HCT116 (cell line): ENCODE data around the gene TGFBRAP1. TPM values are rescaled to one million over a fixed set of nuclear protein-coding genes. Genes with fewer than 3 reads are reported as not detected.

Source experiments
- ATAC-seq: fragments of 200-7000 bp; cut with Tn5 transposase; 2 replicates; pipeline ENCODE4 v1.9.1; 2020; ENCODE audit warnings: mild to moderate bottlenecking, moderate library complexity
- BruUV-seq: library from RNA; stranded (reverse); fragments of 400-500 nt; replicated peaks from 2 replicates; lab custom pipeline; 2021; lab: Mats Ljungman, UMichigan
- CTCF ChIA-PET: fragments of 300-600 bp; sonication (Branson Sonifier 250); formaldehyde crosslinking; loops from one replicate; lab custom pipeline; 2021; ENCODE audit warnings: antibody characterized with exemption; lab: Charles Lee
- POLR2A ChIA-PET: fragments of 300-600, 350-600 bp; sonication (Branson Sonifier 250); formaldehyde crosslinking; loops from one replicate; lab custom pipeline; 2021; ENCODE audit warnings: antibody characterized with exemption; lab: Charles Lee
- RAD21 ChIA-PET, 2 experiments: fragments of 300-600 bp; sonication (Branson Sonifier 250); formaldehyde crosslinking; loops; one replicate each; lab custom pipeline; 2023; ENCODE audit warnings: low total read pairs in 2 of 2; ENCODE audit not compliant: uncharacterized antibody in 2 of 2, unreplicated experiment in 2 of 2, low non-redundant PET in 1 of 2; lab: Charles Lee
- DNase-seq: peaks from one replicate; pipeline ENCODE4 v3.0.0-alpha.2; 2010; ENCODE audit warnings: low read depth, low spot score
- H2AFZ ChIP-seq: fragments of 200-600 bp; shearing (Covaris generic), sonication (generic); 2 replicates; pipeline ENCODE4 v1.6.1; 2017; ENCODE audit warnings: low read depth, mixed run types, mixed read lengths, antibody characterized with exemption, low read length; ENCODE audit not compliant: poor library complexity, severe bottlenecking
- H3K27ac ChIP-seq: 2 replicates; pipeline ENCODE4 v1.5.1; 2012; ENCODE audit warnings: low read depth, low read length
- H3K27me3 ChIP-seq: fragments of 200-600 bp; sonication (generic); 2 replicates; pipeline ENCODE4 v1.6.1; 2016; ENCODE audit warnings: mixed run types, low read length, mixed read lengths; ENCODE audit not compliant: insufficient read depth
- H3K36me3 ChIP-seq, 2 experiments: fragments of 200-500 bp in 1 of 2; fragments of 200-600 bp in 1 of 2; sonication (Bioruptor generic) in 1 of 2; sonication (generic) in 1 of 2; 2 replicates each; pipeline versions ENCODE4 v1.5.1 to v1.6.1; 2014 to 2016; ENCODE audit warnings: low read length in 2 of 2, inconsistent platforms in 1 of 2, mixed read lengths in 1 of 2, mixed run types in 1 of 2; ENCODE audit not compliant: insufficient read depth in 2 of 2, control insufficient read depth in 1 of 2
- H3K4me1 ChIP-seq, 2 experiments: fragments of 200-600 bp in 1 of 2; sonication (generic) in 1 of 2; 2 replicates each; pipeline versions ENCODE4 v1.5.1 to v1.6.1; 2012 to 2017; ENCODE audit warnings: low read length in 2 of 2, inconsistent platforms in 1 of 2, mild to moderate bottlenecking in 1 of 2, mixed read lengths in 1 of 2, mixed run types in 1 of 2, moderate library complexity in 1 of 2; ENCODE audit not compliant: insufficient read depth in 2 of 2, control insufficient read depth in 1 of 2
- H3K4me2 ChIP-seq: fragments of 200-600 bp; sonication (generic); 2 replicates; pipeline ENCODE4 v1.6.1; 2017; ENCODE audit warnings: mixed run types, low read length, mixed read lengths
- H3K4me3 ChIP-seq, 2 experiments: fragments of 200-600 bp in 1 of 2; sonication (generic) in 1 of 2; replicated peaks in 1 of 2; 2 replicates each; pipeline ENCODE4 v1.5.1; 2011 to 2016; ENCODE audit warnings: low read length in 2 of 2, control low read depth in 1 of 2, low read depth in 1 of 2, mild to moderate bottlenecking in 1 of 2, mixed read lengths in 1 of 2, mixed run types in 1 of 2
- H3K79me2 ChIP-seq: fragments of 200-600 bp; sonication (generic); 2 replicates; pipeline ENCODE4 v1.6.1; 2017; ENCODE audit warnings: mild to moderate bottlenecking, mixed run types, low read length, moderate library complexity, mixed read lengths; ENCODE audit not compliant: insufficient read depth
- H3K9ac ChIP-seq: fragments of 200-600 bp; sonication (generic); 2 replicates; pipeline ENCODE4 v1.6.1; 2016; ENCODE audit warnings: low read length, mixed read lengths
- H3K9me2 ChIP-seq: fragments of 200-600 bp; sonication (generic), shearing (Covaris generic); 2 replicates; pipeline ENCODE4 v1.6.1; 2017; ENCODE audit warnings: mixed run types, mild to moderate bottlenecking, moderate library complexity; ENCODE audit not compliant: insufficient read depth
- H3K9me3 ChIP-seq, 2 experiments: fragments of 200-500 bp in 1 of 2; fragments of 200-600 bp in 1 of 2; sonication (Bioruptor generic) in 1 of 2; sonication (generic) in 1 of 2; 2 replicates each; pipeline ENCODE4 v1.6.1; 2014 to 2017; ENCODE audit warnings: low read length in 2 of 2, mixed read lengths in 2 of 2, inconsistent platforms in 1 of 2, low read depth in 1 of 2, mild to moderate bottlenecking in 1 of 2, mixed run types in 1 of 2, moderate library complexity in 1 of 2; ENCODE audit not compliant: control insufficient read depth in 1 of 2, insufficient read depth in 1 of 2
- H4K20me1 ChIP-seq: fragments of 200-600 bp; sonication (generic), shearing (Covaris generic); 2 replicates; pipeline ENCODE4 v1.6.1; 2017; ENCODE audit warnings: mixed run types, mild to moderate bottlenecking, moderate library complexity; ENCODE audit not compliant: insufficient read depth
- CBX3 ChIP-seq: IDR thresholded peaks from 2 replicates; pipeline ENCODE4 v1.6.1; 2012; ENCODE audit warnings: low read depth
- CEBPB ChIP-seq: IDR thresholded peaks from 2 replicates; pipeline ENCODE4 v1.6.1; 2012; ENCODE audit warnings: low read depth
- CTCF ChIP-seq, 3 experiments: fragments of 200-600 bp in 1 of 3; sonication (generic) in 1 of 3; IDR thresholded peaks in 2 of 3; conservative IDR thresholded peaks in 1 of 3; 2 replicates each; pipeline ENCODE4 v1.5.1; 2012 to 2017; ENCODE audit warnings: low read depth in 2 of 3, low read length in 2 of 3, antibody characterized with exemption in 1 of 3, borderline replicate concordance in 1 of 3, control low read depth in 1 of 3, mild to moderate bottlenecking in 1 of 3, mixed read lengths in 1 of 3, mixed run types in 1 of 3, moderate library complexity in 1 of 3; ENCODE audit not compliant: insufficient read depth in 1 of 3
- EGR1 ChIP-seq: IDR thresholded peaks from 2 replicates; pipeline ENCODE4 v1.6.1; 2012; ENCODE audit warnings: low read depth
- ELF1 ChIP-seq: IDR thresholded peaks from 2 replicates; pipeline ENCODE4 v1.6.1; 2012; ENCODE audit warnings: low read depth, borderline replicate concordance
- EZH2phosphoT487 ChIP-seq: fragments of 200-600 bp; IDR thresholded peaks from 2 replicates; pipeline ENCODE4 v1.6.1; 2018; ENCODE audit warnings: antibody characterized with exemption, borderline replicate concordance
- FOSL1 ChIP-seq: IDR thresholded peaks from 2 replicates; pipeline ENCODE4 v1.6.1; 2012; ENCODE audit warnings: low read depth
- JUND ChIP-seq: IDR thresholded peaks from 2 replicates; pipeline ENCODE4 v1.6.1; 2012
- MAX ChIP-seq: IDR thresholded peaks from 2 replicates; pipeline ENCODE4 v1.6.1; 2012
- POLR2A ChIP-seq: IDR thresholded peaks from 2 replicates; pipeline ENCODE4 v1.7.0; 2011; ENCODE audit warnings: borderline replicate concordance; ENCODE audit not compliant: insufficient read depth, insufficient read length; ENCODE audit errors: extremely low read depth
- POLR2AphosphoS5 ChIP-seq: IDR thresholded peaks from 2 replicates; pipeline ENCODE4 v1.6.1; 2011; ENCODE audit warnings: mild to moderate bottlenecking, low read depth, low read length, moderate library complexity
- RAD21 ChIP-seq: IDR thresholded peaks from 2 replicates; pipeline ENCODE4 v1.6.1; 2012; ENCODE audit warnings: low read depth, mild to moderate bottlenecking
- SIN3A ChIP-seq: IDR thresholded peaks from 2 replicates; pipeline ENCODE4 v1.6.1; 2012; ENCODE audit warnings: low read depth
- SP1 ChIP-seq: IDR thresholded peaks from 2 replicates; pipeline ENCODE4 v1.6.1; 2012; ENCODE audit warnings: low read depth
- SRF ChIP-seq: IDR thresholded peaks from 2 replicates; pipeline ENCODE4 v1.6.1; 2012; ENCODE audit warnings: low read depth
- TCF7L2 ChIP-seq: IDR thresholded peaks from 2 replicates; pipeline ENCODE4 v1.7.0; 2011; ENCODE audit warnings: borderline replicate concordance, inconsistent platforms; ENCODE audit not compliant: insufficient read depth, insufficient read length; ENCODE audit errors: extremely low read depth
- YY1 ChIP-seq: IDR thresholded peaks from 2 replicates; pipeline ENCODE4 v1.6.1; 2011; ENCODE audit warnings: low read length, low read depth, moderate library complexity, mild to moderate bottlenecking; ENCODE audit not compliant: insufficient replicate concordance; ENCODE audit errors: extremely low read depth
- ZFX ChIP-seq: fragments of 450-650 bp; IDR thresholded peaks from 2 replicates; pipeline ENCODE4 v1.6.1; 2017
- ZNF274 ChIP-seq: fragments of 200-500 bp; sonication (Bioruptor generic); IDR thresholded peaks from 2 replicates; pipeline ENCODE4 v1.6.1; 2014; ENCODE audit warnings: mild to moderate bottlenecking, low read depth, low read length, inconsistent platforms
- intact Hi-C: fragments of 100-400 bp; cut with micrococcal nuclease; formaldehyde crosslinking; loops from 2 replicates; pipeline ENCODE4 v1.10.0; 2022
- total RNA-seq: library from RNA; stranded (reverse); gene quantifications from one replicate; pipeline ENCODE4 v1.2.1, GENCODE V29; 2021; ENCODE audit not compliant: unreplicated experiment
- TF ChIP-seq, protein P1 (sequence below): IDR thresholded peaks from 2 replicates; pipeline ENCODE4 v1.6.1; 2012; ENCODE audit warnings: low read depth

The TGFBRAP1 gene
- total RNA-seq, 1 experiment from 2014 or later = 18.3 TPM

GRCh38 chr2:105362862-105363591, 33.5 kb upstream of the TGFBRAP1 start:
- DNase-seq = no peak
- no peak overlapping the region for H3K9ac ChIP-seq
- RAD21 ChIA-PET = no interaction called here
- POLR2A ChIA-PET = no interaction called here
- no peak for ATAC-seq
- intact Hi-C loops = no loop called here
- H3K9me3 ChIP-seq = no peaks in the 10 kb centered on the region
- BruUV-seq = no TSS peak
- H3K36me3 ChIP-seq = peaks cover 27 to 73% of the 10 kb centered on the region in 2 experiments
- H2AFZ ChIP-seq = no peak overlapping the region
- no peaks in the 10 kb centered on the region for H4K20me1 ChIP-seq
- H3K27me3 ChIP-seq = no peaks in the 10 kb centered on the region
- H3K27ac ChIP-seq = no peak overlapping the region
- H3K4me2 ChIP-seq = no peak overlapping the region
- H3K79me2 ChIP-seq = peaks cover 15% of the 10 kb centered on the region; the same call in 1 of the 2 replicates
- no peaks in the 10 kb centered on the region for H3K9me2 ChIP-seq
- TF ChIP-seq ELF1 (no peak), CBX3 (no peak), ZNF274 (no peak), JUND (no peak), POLR2AphosphoS5 (no peak), SIN3A (no peak), RAD21 (no peak), FOSL1 (no peak), MAX (no peak), ZFX (no peak), CEBPB (no peak), YY1 (no peak), SP1 (no peak), CTCF (IDR thresholded peaks at IDR 0.05 in 2 of 3, conservative IDR thresholded peaks at IDR 0.05 in 1 of 3; ENCODE audit: borderline replicate concordance in 1 of 3, insufficient read depth in 1 of 3, low read depth in 2 of 3, low read length in 2 of 3) (no peak), EGR1 (no peak), TCF7L2 (no peak), SRF (no peak), EZH2phosphoT487 (no peak), POLR2A (no peak)
- TF ChIP-seq, protein P1, sequence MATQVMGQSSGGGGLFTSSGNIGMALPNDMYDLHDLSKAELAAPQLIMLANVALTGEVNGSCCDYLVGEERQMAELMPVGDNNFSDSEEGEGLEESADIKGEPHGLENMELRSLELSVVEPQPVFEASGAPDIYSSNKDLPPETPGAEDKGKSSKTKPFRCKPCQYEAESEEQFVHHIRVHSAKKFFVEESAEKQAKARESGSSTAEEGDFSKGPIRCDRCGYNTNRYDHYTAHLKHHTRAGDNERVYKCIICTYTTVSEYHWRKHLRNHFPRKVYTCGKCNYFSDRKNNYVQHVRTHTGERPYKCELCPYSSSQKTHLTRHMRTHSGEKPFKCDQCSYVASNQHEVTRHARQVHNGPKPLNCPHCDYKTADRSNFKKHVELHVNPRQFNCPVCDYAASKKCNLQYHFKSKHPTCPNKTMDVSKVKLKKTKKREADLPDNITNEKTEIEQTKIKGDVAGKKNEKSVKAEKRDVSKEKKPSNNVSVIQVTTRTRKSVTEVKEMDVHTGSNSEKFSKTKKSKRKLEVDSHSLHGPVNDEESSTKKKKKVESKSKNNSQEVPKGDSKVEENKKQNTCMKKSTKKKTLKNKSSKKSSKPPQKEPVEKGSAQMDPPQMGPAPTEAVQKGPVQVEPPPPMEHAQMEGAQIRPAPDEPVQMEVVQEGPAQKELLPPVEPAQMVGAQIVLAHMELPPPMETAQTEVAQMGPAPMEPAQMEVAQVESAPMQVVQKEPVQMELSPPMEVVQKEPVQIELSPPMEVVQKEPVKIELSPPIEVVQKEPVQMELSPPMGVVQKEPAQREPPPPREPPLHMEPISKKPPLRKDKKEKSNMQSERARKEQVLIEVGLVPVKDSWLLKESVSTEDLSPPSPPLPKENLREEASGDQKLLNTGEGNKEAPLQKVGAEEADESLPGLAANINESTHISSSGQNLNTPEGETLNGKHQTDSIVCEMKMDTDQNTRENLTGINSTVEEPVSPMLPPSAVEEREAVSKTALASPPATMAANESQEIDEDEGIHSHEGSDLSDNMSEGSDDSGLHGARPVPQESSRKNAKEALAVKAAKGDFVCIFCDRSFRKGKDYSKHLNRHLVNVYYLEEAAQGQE = no peak
- H3K4me1 ChIP-seq = no peaks in the 10 kb centered on the region
- no peak overlapping the region for H3K4me3 ChIP-seq
- CTCF ChIA-PET = no interaction called here
